HCT116 (cell line): ENCODE data around the gene FCF1. TPM values are rescaled to one million over a fixed set of nuclear protein-coding genes. Genes with fewer than 3 reads are reported as not detected.

Experiments used
- ATAC-seq: fragments of 200-7000 bp; cut with Tn5 transposase; 2 replicates; pipeline ENCODE4 v1.9.1; 2020; ENCODE audit warnings: mild to moderate bottlenecking, moderate library complexity
- BruUV-seq: library from RNA; stranded (reverse); fragments of 400-500 nt; replicated peaks from 2 replicates; lab custom pipeline; 2021; lab: Mats Ljungman, UMichigan
- CTCF ChIA-PET: fragments of 300-600 bp; sonication (Branson Sonifier 250); formaldehyde crosslinking; loops from one replicate; lab custom pipeline; 2021; ENCODE audit warnings: antibody characterized with exemption; lab: Charles Lee
- POLR2A ChIA-PET: fragments of 300-600, 350-600 bp; sonication (Branson Sonifier 250); formaldehyde crosslinking; loops from one replicate; lab custom pipeline; 2021; ENCODE audit warnings: antibody characterized with exemption; lab: Charles Lee
- RAD21 ChIA-PET, 2 experiments: fragments of 300-600 bp; sonication (Branson Sonifier 250); formaldehyde crosslinking; loops; one replicate each; lab custom pipeline; 2023; ENCODE audit warnings: low total read pairs in 2 of 2; ENCODE audit not compliant: uncharacterized antibody in 2 of 2, unreplicated experiment in 2 of 2, low non-redundant PET in 1 of 2; lab: Charles Lee
- DNase-seq: peaks from one replicate; pipeline ENCODE4 v3.0.0-alpha.2; 2010; ENCODE audit warnings: low read depth, low spot score
- H2AFZ ChIP-seq: fragments of 200-600 bp; shearing (Covaris generic), sonication (generic); 2 replicates; pipeline ENCODE4 v1.6.1; 2017; ENCODE audit warnings: low read depth, mixed run types, mixed read lengths, antibody characterized with exemption, low read length; ENCODE audit not compliant: poor library complexity, severe bottlenecking
- H3K27ac ChIP-seq: 2 replicates; pipeline ENCODE4 v1.5.1; 2012; ENCODE audit warnings: low read depth, low read length
- H3K27me3 ChIP-seq: fragments of 200-600 bp; sonication (generic); 2 replicates; pipeline ENCODE4 v1.6.1; 2016; ENCODE audit warnings: mixed run types, low read length, mixed read lengths; ENCODE audit not compliant: insufficient read depth
- H3K36me3 ChIP-seq, 2 experiments: fragments of 200-500 bp in 1 of 2; fragments of 200-600 bp in 1 of 2; sonication (Bioruptor generic) in 1 of 2; sonication (generic) in 1 of 2; 2 replicates each; pipeline versions ENCODE4 v1.5.1 to v1.6.1; 2014 to 2016; ENCODE audit warnings: low read length in 2 of 2, inconsistent platforms in 1 of 2, mixed read lengths in 1 of 2, mixed run types in 1 of 2; ENCODE audit not compliant: insufficient read depth in 2 of 2, control insufficient read depth in 1 of 2
- H3K4me1 ChIP-seq, 2 experiments: fragments of 200-600 bp in 1 of 2; sonication (generic) in 1 of 2; 2 replicates each; pipeline versions ENCODE4 v1.5.1 to v1.6.1; 2012 to 2017; ENCODE audit warnings: low read length in 2 of 2, inconsistent platforms in 1 of 2, mild to moderate bottlenecking in 1 of 2, mixed read lengths in 1 of 2, mixed run types in 1 of 2, moderate library complexity in 1 of 2; ENCODE audit not compliant: insufficient read depth in 2 of 2, control insufficient read depth in 1 of 2
- H3K4me2 ChIP-seq: fragments of 200-600 bp; sonication (generic); 2 replicates; pipeline ENCODE4 v1.6.1; 2017; ENCODE audit warnings: mixed run types, low read length, mixed read lengths
- H3K4me3 ChIP-seq, 2 experiments: fragments of 200-600 bp in 1 of 2; sonication (generic) in 1 of 2; replicated peaks in 1 of 2; 2 replicates each; pipeline ENCODE4 v1.5.1; 2011 to 2016; ENCODE audit warnings: low read length in 2 of 2, control low read depth in 1 of 2, low read depth in 1 of 2, mild to moderate bottlenecking in 1 of 2, mixed read lengths in 1 of 2, mixed run types in 1 of 2
- H3K79me2 ChIP-seq: fragments of 200-600 bp; sonication (generic); 2 replicates; pipeline ENCODE4 v1.6.1; 2017; ENCODE audit warnings: mild to moderate bottlenecking, mixed run types, low read length, moderate library complexity, mixed read lengths; ENCODE audit not compliant: insufficient read depth
- H3K9ac ChIP-seq: fragments of 200-600 bp; sonication (generic); 2 replicates; pipeline ENCODE4 v1.6.1; 2016; ENCODE audit warnings: low read length, mixed read lengths
- H3K9me2 ChIP-seq: fragments of 200-600 bp; sonication (generic), shearing (Covaris generic); 2 replicates; pipeline ENCODE4 v1.6.1; 2017; ENCODE audit warnings: mixed run types, mild to moderate bottlenecking, moderate library complexity; ENCODE audit not compliant: insufficient read depth
- H3K9me3 ChIP-seq, 2 experiments: fragments of 200-500 bp in 1 of 2; fragments of 200-600 bp in 1 of 2; sonication (Bioruptor generic) in 1 of 2; sonication (generic) in 1 of 2; 2 replicates each; pipeline ENCODE4 v1.6.1; 2014 to 2017; ENCODE audit warnings: low read length in 2 of 2, mixed read lengths in 2 of 2, inconsistent platforms in 1 of 2, low read depth in 1 of 2, mild to moderate bottlenecking in 1 of 2, mixed run types in 1 of 2, moderate library complexity in 1 of 2; ENCODE audit not compliant: control insufficient read depth in 1 of 2, insufficient read depth in 1 of 2
- H4K20me1 ChIP-seq: fragments of 200-600 bp; sonication (generic), shearing (Covaris generic); 2 replicates; pipeline ENCODE4 v1.6.1; 2017; ENCODE audit warnings: mixed run types, mild to moderate bottlenecking, moderate library complexity; ENCODE audit not compliant: insufficient read depth
- CEBPB ChIP-seq: IDR thresholded peaks from 2 replicates; pipeline ENCODE4 v1.6.1; 2012; ENCODE audit warnings: low read depth
- JUND ChIP-seq: IDR thresholded peaks from 2 replicates; pipeline ENCODE4 v1.6.1; 2012
- POLR2A ChIP-seq: IDR thresholded peaks from 2 replicates; pipeline ENCODE4 v1.7.0; 2011; ENCODE audit warnings: borderline replicate concordance; ENCODE audit not compliant: insufficient read depth, insufficient read length; ENCODE audit errors: extremely low read depth
- POLR2AphosphoS5 ChIP-seq: IDR thresholded peaks from 2 replicates; pipeline ENCODE4 v1.6.1; 2011; ENCODE audit warnings: mild to moderate bottlenecking, low read depth, low read length, moderate library complexity
- SRF ChIP-seq: IDR thresholded peaks from 2 replicates; pipeline ENCODE4 v1.6.1; 2012; ENCODE audit warnings: low read depth
- ZFX ChIP-seq: fragments of 450-650 bp; IDR thresholded peaks from 2 replicates; pipeline ENCODE4 v1.6.1; 2017
- ZNF274 ChIP-seq: fragments of 200-500 bp; sonication (Bioruptor generic); IDR thresholded peaks from 2 replicates; pipeline ENCODE4 v1.6.1; 2014; ENCODE audit warnings: mild to moderate bottlenecking, low read depth, low read length, inconsistent platforms
- intact Hi-C: fragments of 100-400 bp; cut with micrococcal nuclease; formaldehyde crosslinking; loops from 2 replicates; pipeline ENCODE4 v1.10.0; 2022
- total RNA-seq: library from RNA; stranded (reverse); gene quantifications from one replicate; pipeline ENCODE4 v1.2.1, GENCODE V29; 2021; ENCODE audit not compliant: unreplicated experiment
- TF ChIP-seq, protein P1 (sequence below), 3 experiments: fragments of 200-600 bp in 1 of 3; sonication (generic) in 1 of 3; IDR thresholded peaks in 2 of 3; conservative IDR thresholded peaks in 1 of 3; 2 replicates each; pipeline ENCODE4 v1.5.1; 2012 to 2017; ENCODE audit warnings: low read depth in 2 of 3, low read length in 2 of 3, antibody characterized with exemption in 1 of 3, borderline replicate concordance in 1 of 3, control low read depth in 1 of 3, mild to moderate bottlenecking in 1 of 3, mixed read lengths in 1 of 3, mixed run types in 1 of 3, moderate library complexity in 1 of 3; ENCODE audit not compliant: insufficient read depth in 1 of 3
- TF ChIP-seq, protein P2 (sequence below): IDR thresholded peaks from 2 replicates; pipeline ENCODE4 v1.6.1; 2012; ENCODE audit warnings: low read depth
- TF ChIP-seq, protein P3 (sequence below): IDR thresholded peaks from 2 replicates; pipeline ENCODE4 v1.6.1; 2011; ENCODE audit warnings: mild to moderate bottlenecking, low read length, moderate library complexity; ENCODE audit not compliant: insufficient replicate concordance; ENCODE audit errors: extremely low read depth

Gene FCF1
- total RNA-seq, 1 experiment from 2014 or later: 69.0 TPM

DNA sequence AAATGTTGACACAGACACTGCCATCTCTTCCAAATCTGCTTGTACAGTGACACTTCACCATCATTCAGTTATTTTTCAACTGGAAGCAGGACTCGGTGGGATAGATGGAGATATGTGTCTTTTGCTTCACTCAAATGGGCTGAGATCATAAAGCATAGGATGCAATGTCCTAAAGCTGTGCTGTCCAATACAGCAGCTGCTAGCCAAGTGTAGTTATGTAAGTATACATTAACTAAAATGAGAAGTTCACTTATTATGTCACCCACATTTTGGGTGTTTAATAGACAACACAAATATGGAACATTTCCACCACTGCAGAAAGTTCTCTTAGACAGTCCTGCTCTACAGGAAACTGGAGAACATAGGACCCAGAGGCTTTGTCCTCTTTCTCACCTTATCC, 43.7 kb upstream of the FCF1 start:
- ATAC-seq (no peak), DNase-seq (no peak)
- intact Hi-C loops: no loop called here
- BruUV-seq: no TSS peak
- ChIA-PET CTCF (no interaction called here), RAD21 (no interaction called here), POLR2A (no interaction called here)
- Histone ChIP-seq H3K9me2 (no peaks in the 10 kb centered on the region), H3K4me3 (no peak overlapping the region), H3K27me3 (no peaks in the 10 kb centered on the region), H3K9me3 (no peaks in the 10 kb centered on the region), H3K36me3 (peaks cover 35 to 52% of the 10 kb centered on the region in 2 experiments; a peak in 3 of 4 replicates), H3K9ac (no peak overlapping the region), H3K4me2 (no peak overlapping the region), H2AFZ (no peak overlapping the region), H3K4me1 (no peaks in the 10 kb centered on the region), H4K20me1 (no peaks in the 10 kb centered on the region), H3K79me2 (no peaks in the 10 kb centered on the region), H3K27ac (no peak overlapping the region)
- TF ChIP-seq ZNF274: no peak

DNA sequence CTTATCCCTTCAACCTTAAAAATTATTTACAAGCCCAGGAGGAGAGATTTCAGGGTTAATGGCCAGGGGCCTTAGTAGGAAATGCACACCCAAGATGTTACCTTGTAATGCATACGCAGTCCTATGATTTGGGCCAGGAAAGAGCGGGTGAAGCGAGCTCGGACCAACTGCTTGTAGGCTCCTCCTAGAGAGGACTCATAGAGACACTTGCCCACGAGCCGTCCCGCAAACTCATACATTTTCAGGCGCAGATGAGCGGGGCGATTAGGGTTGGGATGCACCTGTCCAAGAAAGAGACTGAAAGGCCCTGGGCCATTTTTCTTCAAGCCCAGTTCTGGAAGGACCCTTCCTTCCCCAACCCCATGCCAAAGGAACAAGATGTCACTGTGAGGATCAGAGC, 43.1 kb upstream of the FCF1 start:
- no peak overlapping the region for H3K4me2 ChIP-seq
- H3K4me1 ChIP-seq: no peaks in the 10 kb centered on the region
- no peak overlapping the region for H2AFZ ChIP-seq
- intact Hi-C loops: no loop called here
- no peak overlapping the region for H3K27ac ChIP-seq
- peaks cover 35 to 51% of the 10 kb centered on the region in 2 experiments; a peak in 3 of 4 replicates for H3K36me3 ChIP-seq
- no peaks in the 10 kb centered on the region for H4K20me1 ChIP-seq
- H3K27me3 ChIP-seq: no peaks in the 10 kb centered on the region
- no peak overlapping the region for H3K9ac ChIP-seq
- CTCF ChIA-PET: no interaction called here
- no peaks in the 10 kb centered on the region for H3K79me2 ChIP-seq
- no peak for TF ChIP-seq SRF
- no peak for TF ChIP-seq POLR2A
- no peak for TF ChIP-seq ZNF274
- TF ChIP-seq, protein P1, sequence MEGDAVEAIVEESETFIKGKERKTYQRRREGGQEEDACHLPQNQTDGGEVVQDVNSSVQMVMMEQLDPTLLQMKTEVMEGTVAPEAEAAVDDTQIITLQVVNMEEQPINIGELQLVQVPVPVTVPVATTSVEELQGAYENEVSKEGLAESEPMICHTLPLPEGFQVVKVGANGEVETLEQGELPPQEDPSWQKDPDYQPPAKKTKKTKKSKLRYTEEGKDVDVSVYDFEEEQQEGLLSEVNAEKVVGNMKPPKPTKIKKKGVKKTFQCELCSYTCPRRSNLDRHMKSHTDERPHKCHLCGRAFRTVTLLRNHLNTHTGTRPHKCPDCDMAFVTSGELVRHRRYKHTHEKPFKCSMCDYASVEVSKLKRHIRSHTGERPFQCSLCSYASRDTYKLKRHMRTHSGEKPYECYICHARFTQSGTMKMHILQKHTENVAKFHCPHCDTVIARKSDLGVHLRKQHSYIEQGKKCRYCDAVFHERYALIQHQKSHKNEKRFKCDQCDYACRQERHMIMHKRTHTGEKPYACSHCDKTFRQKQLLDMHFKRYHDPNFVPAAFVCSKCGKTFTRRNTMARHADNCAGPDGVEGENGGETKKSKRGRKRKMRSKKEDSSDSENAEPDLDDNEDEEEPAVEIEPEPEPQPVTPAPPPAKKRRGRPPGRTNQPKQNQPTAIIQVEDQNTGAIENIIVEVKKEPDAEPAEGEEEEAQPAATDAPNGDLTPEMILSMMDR (IDR thresholded peaks at IDR 0.05 in 2 of 3, conservative IDR thresholded peaks at IDR 0.05 in 1 of 3; ENCODE audit: borderline replicate concordance in 1 of 3, insufficient read depth in 1 of 3, low read depth in 2 of 3, low read length in 2 of 3): no peak
- no peak for TF ChIP-seq POLR2AphosphoS5
- TF ChIP-seq, protein P2, sequence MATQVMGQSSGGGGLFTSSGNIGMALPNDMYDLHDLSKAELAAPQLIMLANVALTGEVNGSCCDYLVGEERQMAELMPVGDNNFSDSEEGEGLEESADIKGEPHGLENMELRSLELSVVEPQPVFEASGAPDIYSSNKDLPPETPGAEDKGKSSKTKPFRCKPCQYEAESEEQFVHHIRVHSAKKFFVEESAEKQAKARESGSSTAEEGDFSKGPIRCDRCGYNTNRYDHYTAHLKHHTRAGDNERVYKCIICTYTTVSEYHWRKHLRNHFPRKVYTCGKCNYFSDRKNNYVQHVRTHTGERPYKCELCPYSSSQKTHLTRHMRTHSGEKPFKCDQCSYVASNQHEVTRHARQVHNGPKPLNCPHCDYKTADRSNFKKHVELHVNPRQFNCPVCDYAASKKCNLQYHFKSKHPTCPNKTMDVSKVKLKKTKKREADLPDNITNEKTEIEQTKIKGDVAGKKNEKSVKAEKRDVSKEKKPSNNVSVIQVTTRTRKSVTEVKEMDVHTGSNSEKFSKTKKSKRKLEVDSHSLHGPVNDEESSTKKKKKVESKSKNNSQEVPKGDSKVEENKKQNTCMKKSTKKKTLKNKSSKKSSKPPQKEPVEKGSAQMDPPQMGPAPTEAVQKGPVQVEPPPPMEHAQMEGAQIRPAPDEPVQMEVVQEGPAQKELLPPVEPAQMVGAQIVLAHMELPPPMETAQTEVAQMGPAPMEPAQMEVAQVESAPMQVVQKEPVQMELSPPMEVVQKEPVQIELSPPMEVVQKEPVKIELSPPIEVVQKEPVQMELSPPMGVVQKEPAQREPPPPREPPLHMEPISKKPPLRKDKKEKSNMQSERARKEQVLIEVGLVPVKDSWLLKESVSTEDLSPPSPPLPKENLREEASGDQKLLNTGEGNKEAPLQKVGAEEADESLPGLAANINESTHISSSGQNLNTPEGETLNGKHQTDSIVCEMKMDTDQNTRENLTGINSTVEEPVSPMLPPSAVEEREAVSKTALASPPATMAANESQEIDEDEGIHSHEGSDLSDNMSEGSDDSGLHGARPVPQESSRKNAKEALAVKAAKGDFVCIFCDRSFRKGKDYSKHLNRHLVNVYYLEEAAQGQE: no peak
- TF ChIP-seq JUND: no peak
- TF ChIP-seq CEBPB: no peak
- no peak for TF ChIP-seq ZFX
- TF ChIP-seq, protein P3, sequence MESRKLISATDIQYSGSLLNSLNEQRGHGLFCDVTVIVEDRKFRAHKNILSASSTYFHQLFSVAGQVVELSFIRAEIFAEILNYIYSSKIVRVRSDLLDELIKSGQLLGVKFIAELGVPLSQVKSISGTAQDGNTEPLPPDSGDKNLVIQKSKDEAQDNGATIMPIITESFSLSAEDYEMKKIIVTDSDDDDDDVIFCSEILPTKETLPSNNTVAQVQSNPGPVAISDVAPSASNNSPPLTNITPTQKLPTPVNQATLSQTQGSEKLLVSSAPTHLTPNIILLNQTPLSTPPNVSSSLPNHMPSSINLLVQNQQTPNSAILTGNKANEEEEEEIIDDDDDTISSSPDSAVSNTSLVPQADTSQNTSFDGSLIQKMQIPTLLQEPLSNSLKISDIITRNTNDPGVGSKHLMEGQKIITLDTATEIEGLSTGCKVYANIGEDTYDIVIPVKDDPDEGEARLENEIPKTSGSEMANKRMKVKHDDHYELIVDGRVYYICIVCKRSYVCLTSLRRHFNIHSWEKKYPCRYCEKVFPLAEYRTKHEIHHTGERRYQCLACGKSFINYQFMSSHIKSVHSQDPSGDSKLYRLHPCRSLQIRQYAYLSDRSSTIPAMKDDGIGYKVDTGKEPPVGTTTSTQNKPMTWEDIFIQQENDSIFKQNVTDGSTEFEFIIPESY: no peak
- TF ChIP-seq, all 23 proteins: peak for 0
- no peak for ATAC-seq
- ChIA-PET POLR2A (no interaction called here), RAD21 (no interaction called here)
- Histone ChIP-seq H3K9me3 (no peaks in the 10 kb centered on the region), H3K4me3 (no peak overlapping the region), H3K9me2 (no peaks in the 10 kb centered on the region)
- no peak for DNase-seq
- no TSS peak for BruUV-seq
